K562 (cell line): ENCODE results near the gene CHSY1. TPM values are rescaled to one million over a fixed set of nuclear protein-coding genes. Genes with fewer than 3 reads are reported as not detected.
A peak's percentile ranks its signal among the peaks of the same experiment; 100 is the strongest.

ENCODE experiments used
- BHLHE40 ChIP-seq: IDR thresholded peaks from 2 replicates; pipeline ENCODE4 v1.6.1; 2011; ENCODE audit warnings: low read length, improper control_type of control experiment
- BRD4 ChIP-seq: fragments of 200-600 bp; sonication (generic); IDR thresholded peaks from 2 replicates; pipeline ENCODE4 v1.6.1; 2017; ENCODE audit warnings: inconsistent platforms
- CC2D1A ChIP-seq: fragments of 450-650 bp; IDR thresholded peaks from 2 replicates; pipeline ENCODE4 v1.6.1; 2017; ENCODE audit warnings: mild to moderate bottlenecking
- E2F5 ChIP-seq: sonication (generic); formaldehyde crosslinking; IDR thresholded peaks from 2 replicates; pipeline ENCODE4 v1.8.0; 2022; ENCODE audit warnings: mild to moderate bottlenecking, missing genetic modification reagents
- HDAC8 ChIP-seq: fragments of 450-650 bp; IDR thresholded peaks from 2 replicates; pipeline ENCODE4 v1.6.1; 2016; ENCODE audit warnings: mild to moderate bottlenecking, missing genetic modification characterization, moderate library complexity, missing compliant biosample characterization
- NR4A1 ChIP-seq, 2 experiments: fragments of 250-450 bp in 1 of 2; fragments of 450-650 bp in 1 of 2; sonication (Bioruptor Pico) in 1 of 2; IDR thresholded peaks; 2 replicates each; pipeline versions ENCODE4 v1.4.0 to v1.6.1; 2016 to 2020; ENCODE audit warnings: mild to moderate bottlenecking in 2 of 2, missing compliant biosample characterization in 1 of 2, missing genetic modification characterization in 1 of 2, moderate library complexity in 1 of 2
- NRF1 ChIP-seq, 2 experiments: fragments of 450-650 bp; IDR thresholded peaks in 1 of 2; conservative IDR thresholded peaks in 1 of 2; 2 replicates each; pipeline ENCODE4 v1.6.1; 2014; ENCODE audit warnings: mild to moderate bottlenecking in 2 of 2
- RBM17 ChIP-seq: fragments of 200-400 bp; formaldehyde crosslinking; IDR thresholded peaks from 2 replicates; pipeline ENCODE4 v1.6.1; 2017; ENCODE audit warnings: low read depth, mild to moderate bottlenecking, low read length, borderline replicate concordance
- U2AF1 ChIP-seq: fragments of 200-400 bp; formaldehyde crosslinking; optimal IDR thresholded peaks from 2 replicates; pipeline ENCODE3; 2017; ENCODE audit warnings: mild to moderate bottlenecking, low read depth, low read length, moderate library complexity
- polyA plus RNA-seq, 8 experiments: library from polyadenylated mRNA; depleted of rRNA in 4 of 8; stranded (reverse) in 5 of 8; unstranded in 3 of 8; fragments of >200 nt; fragmentation: Nextera tagmentation in 2 of 8; fragmentation: Illumina TruSeq in 1 of 8; extraction: Ambion mirVana in 2 of 8; extraction: Trizol in 1 of 8; gene quantifications; 2 replicates each; pipeline versions ENCODE4 v1.2.1 to v1.2.3, GENCODE V29; 2011 to 2014; ENCODE audit warnings: inconsistent platforms in 1 of 8, missing spikeins in 1 of 8
- total RNA-seq, 7 experiments: library from RNA; depleted of rRNA in 6 of 7; stranded (reverse); fragments of >200 nt in 6 of 7; fragmentation: Illumina TruSeq in 2 of 7; extraction: Trizol in 2 of 7; gene quantifications; 2 replicates each; pipeline versions ENCODE4 v1.2.1 to v1.2.3, GENCODE V29; 2011 to 2021; ENCODE audit warnings: low replicate concordance in 1 of 7
- TF ChIP-seq, protein P1 (sequence below): fragments of 450-650 bp; formaldehyde crosslinking; IDR thresholded peaks from 2 replicates; pipeline ENCODE4 v1.4.0; 2020; ENCODE audit warnings: mild to moderate bottlenecking, mixed read lengths
- TF ChIP-seq, protein P2 (sequence below): fragments of 250-450 bp; sonication (Bioruptor Pico); IDR thresholded peaks from 2 replicates; pipeline ENCODE4 v1.8.0; 2022; ENCODE audit warnings: moderate library complexity, mild to moderate bottlenecking, inconsistent platforms
- TF ChIP-seq, protein P3 (sequence below): fragments of 450-650 bp; conservative IDR thresholded peaks from 2 replicates; pipeline ENCODE4 v1.6.1; 2016; ENCODE audit warnings: missing genetic modification characterization, low read depth, mild to moderate bottlenecking, missing compliant biosample characterization, moderate library complexity

CHSY1 gene
- total and polyA plus RNA-seq, 9 of the 15 experiments (the other 6 are each of a cell fraction or from before 2014, with no cell fraction given): 7.0 to 16.4 (median 13.4) TPM

DNA sequence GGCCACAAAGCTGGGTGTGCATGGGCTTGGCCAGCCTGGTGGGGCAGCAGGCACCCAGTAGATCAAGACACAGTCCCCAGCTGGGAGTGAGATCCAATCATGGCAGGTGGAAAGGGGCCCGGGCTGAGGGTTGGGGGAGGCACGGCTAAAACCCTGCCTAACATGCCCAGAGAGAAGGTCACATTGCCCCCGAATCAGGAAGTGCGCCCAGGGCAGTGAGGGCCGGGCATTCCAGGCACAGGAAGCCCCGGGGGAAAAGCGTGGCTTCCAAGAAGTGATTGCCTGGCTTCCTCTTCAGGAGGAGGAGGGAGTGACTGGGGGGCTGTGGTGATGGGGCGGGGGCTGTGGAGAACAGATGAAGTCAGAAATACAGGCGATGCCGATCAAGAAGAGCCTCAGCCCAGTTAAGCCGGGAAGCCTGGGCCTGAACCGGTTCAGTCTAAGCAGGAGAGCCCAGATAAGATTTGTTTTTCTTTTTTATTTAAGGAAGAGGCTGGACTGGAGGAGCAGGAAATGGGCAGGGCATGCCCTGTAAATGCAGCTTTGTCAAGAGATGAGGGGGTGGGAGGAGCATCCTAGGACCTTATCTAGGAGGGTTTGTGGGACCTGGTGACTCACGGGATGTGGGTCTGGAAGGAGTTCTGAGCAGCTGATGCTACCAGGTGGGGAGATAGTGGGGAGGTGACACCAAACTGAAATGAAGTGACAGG, 83.9 kb downstream of the CHSY1 start (continued):
- TF ChIP-seq, protein P1, sequence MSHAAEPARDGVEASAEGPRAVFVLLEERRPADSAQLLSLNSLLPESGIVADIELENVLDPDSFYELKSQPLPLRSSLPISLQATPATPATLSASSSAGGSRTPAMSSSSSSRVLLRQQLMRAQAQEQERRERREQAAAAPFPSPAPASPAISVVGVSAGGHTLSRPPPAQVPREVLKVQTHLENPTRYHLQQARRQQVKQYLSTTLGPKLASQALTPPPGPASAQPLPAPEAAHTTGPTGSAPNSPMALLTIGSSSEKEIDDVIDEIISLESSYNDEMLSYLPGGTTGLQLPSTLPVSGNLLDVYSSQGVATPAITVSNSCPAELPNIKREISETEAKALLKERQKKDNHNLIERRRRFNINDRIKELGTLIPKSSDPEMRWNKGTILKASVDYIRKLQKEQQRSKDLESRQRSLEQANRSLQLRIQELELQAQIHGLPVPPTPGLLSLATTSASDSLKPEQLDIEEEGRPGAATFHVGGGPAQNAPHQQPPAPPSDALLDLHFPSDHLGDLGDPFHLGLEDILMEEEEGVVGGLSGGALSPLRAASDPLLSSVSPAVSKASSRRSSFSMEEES (CRISPR knock-in tag): no peak
- TF ChIP-seq, protein P2, sequence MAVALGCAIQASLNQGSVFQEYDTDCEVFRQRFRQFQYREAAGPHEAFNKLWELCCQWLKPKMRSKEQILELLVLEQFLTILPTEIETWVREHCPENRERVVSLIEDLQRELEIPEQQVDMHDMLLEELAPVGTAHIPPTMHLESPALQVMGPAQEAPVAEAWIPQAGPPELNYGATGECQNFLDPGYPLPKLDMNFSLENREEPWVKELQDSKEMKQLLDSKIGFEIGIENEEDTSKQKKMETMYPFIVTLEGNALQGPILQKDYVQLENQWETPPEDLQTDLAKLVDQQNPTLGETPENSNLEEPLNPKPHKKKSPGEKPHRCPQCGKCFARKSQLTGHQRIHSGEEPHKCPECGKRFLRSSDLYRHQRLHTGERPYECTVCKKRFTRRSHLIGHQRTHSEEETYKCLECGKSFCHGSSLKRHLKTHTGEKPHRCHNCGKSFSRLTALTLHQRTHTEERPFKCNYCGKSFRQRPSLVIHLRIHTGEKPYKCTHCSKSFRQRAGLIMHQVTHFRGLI (CRISPR knock-in tag): no peak
- TF ChIP-seq NRF1 (conservative IDR thresholded peaks at IDR 0.05 in 1 of 2, IDR thresholded peaks at IDR 0.05 in 1 of 2): peak; percentile 74 to 76
- TF ChIP-seq, protein P3, sequence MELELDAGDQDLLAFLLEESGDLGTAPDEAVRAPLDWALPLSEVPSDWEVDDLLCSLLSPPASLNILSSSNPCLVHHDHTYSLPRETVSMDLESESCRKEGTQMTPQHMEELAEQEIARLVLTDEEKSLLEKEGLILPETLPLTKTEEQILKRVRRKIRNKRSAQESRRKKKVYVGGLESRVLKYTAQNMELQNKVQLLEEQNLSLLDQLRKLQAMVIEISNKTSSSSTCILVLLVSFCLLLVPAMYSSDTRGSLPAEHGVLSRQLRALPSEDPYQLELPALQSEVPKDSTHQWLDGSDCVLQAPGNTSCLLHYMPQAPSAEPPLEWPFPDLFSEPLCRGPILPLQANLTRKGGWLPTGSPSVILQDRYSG: no peak
- TF ChIP-seq HDAC8: 0 out of 2 replicates have a peak, but pooled peaks have one; percentile 32
- TF ChIP-seq CC2D1A: 0 out of 2 replicates have a peak, but pooled peaks have one; percentile 15
- no peak for TF ChIP-seq U2AF1
- TF ChIP-seq BHLHE40: peak; percentile 93
- TF ChIP-seq E2F5 (CRISPR knock-in tag): no peak
- TF ChIP-seq BRD4: 0 out of 2 replicates have a peak, but pooled peaks have one; percentile 50
- TF ChIP-seq RBM17: no peak
- TF ChIP-seq NR4A1 (CRISPR knock-in tag; IDR thresholded peaks at IDR 0.05): no peak
- no peak for TF ChIP-seq NR4A1 (tag; IDR thresholded peaks at IDR 0.05)
